H9 (cell line): ENCODE results near the gene SLC9A1. TPM values are rescaled to one million over a fixed set of nuclear protein-coding genes. Genes with fewer than 3 reads are reported as not detected.

ENCODE experiments used
- DNase-seq: peaks from one replicate; pipeline ENCODE4 v3.0.0-alpha.2; 2017
- H2AFZ ChIP-seq: one replicate; pipeline ENCODE4 v1.6.1; 2013; ENCODE audit warnings: mild to moderate bottlenecking, low read length, control low read depth, moderate library complexity
- H2AK5ac ChIP-seq: 2 replicates; pipeline ENCODE4 v1.6.1; 2013; ENCODE audit warnings: low read length, control low read depth, mixed read lengths; ENCODE audit not compliant: insufficient read length
- H2BK120ac ChIP-seq: one replicate; pipeline ENCODE4 v1.6.1; 2013; ENCODE audit warnings: low read depth, mild to moderate bottlenecking, low read length, control low read depth, inconsistent platforms; ENCODE audit not compliant: poor library complexity, severe bottlenecking
- H2BK12ac ChIP-seq: 2 replicates; pipeline ENCODE4 v1.6.1; 2013; ENCODE audit warnings: low read length, control low read depth, mixed read lengths, low read depth; ENCODE audit not compliant: insufficient read length
- H2BK15ac ChIP-seq: 2 replicates; pipeline ENCODE4 v1.6.1; 2013; ENCODE audit warnings: low read depth, low read length, control low read depth
- H2BK20ac ChIP-seq: one replicate; pipeline ENCODE4 v1.6.1; 2013; ENCODE audit warnings: low read depth, mild to moderate bottlenecking, low read length, control low read depth, inconsistent platforms; ENCODE audit not compliant: poor library complexity, severe bottlenecking
- H2BK5ac ChIP-seq: 2 replicates; pipeline ENCODE4 v1.6.1; 2013; ENCODE audit warnings: low read length, control low read depth, mixed read lengths; ENCODE audit not compliant: insufficient read length
- H3K14ac ChIP-seq: 2 replicates; pipeline ENCODE4 v1.6.1; 2013; ENCODE audit warnings: low read length, control low read depth; ENCODE audit not compliant: insufficient read depth
- H3K18ac ChIP-seq: 2 replicates; pipeline ENCODE4 v1.6.1; 2013; ENCODE audit warnings: low read depth, mild to moderate bottlenecking, mixed read lengths, low read length, control low read depth; ENCODE audit not compliant: insufficient read length
- H3K23ac ChIP-seq: 2 replicates; pipeline ENCODE4 v1.6.1; 2013; ENCODE audit warnings: low read length, control low read depth, mixed read lengths, low read depth; ENCODE audit not compliant: insufficient read length
- H3K23me2 ChIP-seq: 2 replicates; pipeline ENCODE4 v1.6.1; 2013; ENCODE audit warnings: low read depth, mild to moderate bottlenecking, mixed read lengths, low read length, control low read depth; ENCODE audit not compliant: insufficient read length, poor library complexity, severe bottlenecking
- H3K27ac ChIP-seq: 2 replicates; pipeline ENCODE4 v1.5.1; 2013; ENCODE audit warnings: low read length, control low read depth, mixed read lengths, low read depth; ENCODE audit not compliant: insufficient read length
- H3K27me3 ChIP-seq: 2 replicates; pipeline ENCODE4 v1.6.1; 2013; ENCODE audit warnings: low read length, control low read depth, inconsistent platforms; ENCODE audit not compliant: insufficient read depth
- H3K4ac ChIP-seq: 2 replicates; pipeline ENCODE4 v1.6.1; 2013; ENCODE audit warnings: low read depth, mild to moderate bottlenecking, control low read depth, inconsistent platforms, low read length, moderate library complexity
- H3K4me1 ChIP-seq: 2 replicates; pipeline ENCODE4 v1.6.1; 2013; ENCODE audit warnings: low read length, control low read depth, inconsistent platforms; ENCODE audit not compliant: insufficient read depth
- H3K4me2 ChIP-seq: 2 replicates; pipeline ENCODE4 v1.6.1; 2013; ENCODE audit warnings: low read length, control low read depth, mixed read lengths; ENCODE audit not compliant: insufficient read length, insufficient read depth
- H3K56ac ChIP-seq: 2 replicates; pipeline ENCODE4 v1.6.1; 2013; ENCODE audit warnings: low read depth, mild to moderate bottlenecking, mixed read lengths, low read length, control low read depth; ENCODE audit not compliant: insufficient read length
- H3K79me1 ChIP-seq: 2 replicates; pipeline ENCODE4 v1.6.1; 2013; ENCODE audit warnings: low read depth, mild to moderate bottlenecking, moderate library complexity, low read length, control low read depth, inconsistent platforms; ENCODE audit not compliant: insufficient read depth, poor library complexity, severe bottlenecking
- H3K79me2 ChIP-seq: 2 replicates; pipeline ENCODE4 v1.6.1; 2013; ENCODE audit warnings: low read length, control low read depth, inconsistent platforms; ENCODE audit not compliant: insufficient read depth
- H3K9ac ChIP-seq: 2 replicates; pipeline ENCODE4 v1.6.1; 2013; ENCODE audit warnings: low read length, control low read depth, mixed read lengths; ENCODE audit not compliant: insufficient read length; ENCODE audit errors: extremely low read depth
- H3K9me3 ChIP-seq: one replicate; pipeline ENCODE4 v1.6.1; 2013; ENCODE audit warnings: low read depth, low read length, inconsistent platforms; ENCODE audit not compliant: control insufficient read depth
- H3T11ph ChIP-seq: one replicate; pipeline ENCODE4 v1.6.1; 2013; ENCODE audit warnings: mild to moderate bottlenecking, low read length, control low read depth, inconsistent platforms
- H4K20me1 ChIP-seq: one replicate; pipeline ENCODE4 v1.6.1; 2013; ENCODE audit not compliant: control insufficient read depth, insufficient read length, insufficient read depth
- H4K5ac ChIP-seq: 2 replicates; pipeline ENCODE4 v1.6.1; 2013; ENCODE audit warnings: low read depth, mild to moderate bottlenecking, mixed read lengths, low read length, control low read depth; ENCODE audit not compliant: insufficient read length
- H4K8ac ChIP-seq: replicated peaks from 2 replicates; pipeline ENCODE4 v1.6.1; 2013; ENCODE audit warnings: low read length, control low read depth, mixed read lengths, low read depth; ENCODE audit not compliant: insufficient read length
- H4K91ac ChIP-seq: 2 replicates; pipeline ENCODE4 v1.6.1; 2013; ENCODE audit warnings: low read depth, mild to moderate bottlenecking, moderate library complexity, mixed read lengths, low read length, control low read depth; ENCODE audit not compliant: insufficient read length
- H3K27ac Mint-ChIP-seq, 3 experiments: 2 replicates in 2 of 3; 3 replicates in 1 of 3; pipeline ENCODE4 v1.8.0; 2020 to 2021; ENCODE audit warnings: mixed read lengths in 3 of 3, mild to moderate bottlenecking in 1 of 3, moderate library complexity in 1 of 3
- H3K27me3 Mint-ChIP-seq: 2 replicates; pipeline ENCODE4 v1.8.0; 2021; ENCODE audit warnings: low read depth, mild to moderate bottlenecking, moderate library complexity, mixed read lengths
- H3K36me3 Mint-ChIP-seq, 3 experiments: 2 replicates in 2 of 3; 3 replicates in 1 of 3; pipeline ENCODE4 v1.8.0; 2020 to 2021; ENCODE audit warnings: low read depth in 3 of 3, mixed read lengths in 3 of 3; ENCODE audit not compliant: insufficient read depth in 1 of 3
- H3K4me1 Mint-ChIP-seq, 2 experiments: 2 replicates each; pipeline ENCODE4 v1.8.0; 2020; ENCODE audit warnings: mixed read lengths in 2 of 2
- H3K4me3 Mint-ChIP-seq, 2 experiments: 2 replicates in 1 of 2; 3 replicates in 1 of 2; pipeline ENCODE4 v1.8.0; 2020 to 2021; ENCODE audit warnings: mild to moderate bottlenecking in 2 of 2, mixed read lengths in 2 of 2, moderate library complexity in 1 of 2
- H3K9me3 Mint-ChIP-seq, 2 experiments: 2 replicates in 1 of 2; 3 replicates in 1 of 2; pipeline ENCODE4 v1.8.0; 2020; ENCODE audit warnings: mild to moderate bottlenecking in 2 of 2, mixed read lengths in 2 of 2, moderate library complexity in 1 of 2
- CTCF ChIP-seq: fragments of 200-600 bp; sonication (generic); conservative IDR thresholded peaks from 3 replicates; pipeline ENCODE4 v1.8.0; 2021; ENCODE audit warnings: antibody characterized with exemption, mild to moderate bottlenecking
- WGBS: extraction: QIAGEN DNeasy Blood & Tissue Kit; methylation state at CpG from one replicate; pipeline ENCODE4 v1.1.7; 2013; ENCODE audit warnings: missing lambda C conversion rate, low lambda C conversion rate, mixed read lengths; ENCODE audit not compliant: insufficient read length; ENCODE audit errors: extremely low coverage; 5-methylcytosine and 5-hydroxymethylcytosine counted together
- long read RNA-seq: library from polyadenylated mRNA; unstranded; transcript quantifications from one replicate; pipeline ENCODE4 v2.0.0, GENCODE V29; 2020
- total RNA-seq: library from RNA; stranded (reverse); gene quantifications from 2 replicates; pipeline ENCODE4 v1.2.1, GENCODE V29; 2021

Gene SLC9A1
- total RNA-seq, result 20.8 and 21.3 TPM in 2 replicates
- long read RNA-seq, partial matches to known transcripts, result 2 of 3 reads
- long read RNA-seq, other reads (novel, unspliced or antisense), result 1 of 3 reads

GRCh38 chr1:27154991-27155781, at the start of gene SLC9A1:
SLC9A1 (minus strand) TSS chr1:27155125; CDS start chr1:27154334, 791 bp downstream.
- peaks cover 4% of the 10 kb centered on the region for H3K79me1 ChIP-seq
- H3K18ac ChIP-seq, result peak within 1 kb of the TSS; percentile 45
- H3T11ph ChIP-seq, result no peak within 1 kb of the TSS
- H2BK120ac ChIP-seq, result no peak within 1 kb of the TSS
- H2BK12ac ChIP-seq, result no peak within 1 kb of the TSS
- no peaks in the 10 kb centered on the region for H3K9me3 Mint-ChIP-seq
- H3K27me3 ChIP-seq, result no peaks in the 10 kb centered on the region
- H3K36me3 Mint-ChIP-seq, result peaks cover 0 to 4% (median 2%) of the 10 kb centered on the region in 3 experiments; a peak in 1 of 7 replicates
- H3K23me2 ChIP-seq, result peaks cover 11% of the 10 kb centered on the region
- H4K5ac ChIP-seq, result no peak within 1 kb of the TSS
- H3K27ac ChIP-seq, result no peak within 1 kb of the TSS
- peak within 1 kb of the TSS; percentile 96 for H3K4me2 ChIP-seq
- TF ChIP-seq CTCF, result peak; percentile 83
- H2BK15ac ChIP-seq, result no peak within 1 kb of the TSS
- H3K9ac ChIP-seq, result peak within 1 kb of the TSS; percentile 81
- H4K91ac ChIP-seq, result no peak within 1 kb of the TSS
- H2AFZ ChIP-seq, result peak within 1 kb of the TSS; percentile 43
- H3K4ac ChIP-seq, result no peak within 1 kb of the TSS
- H3K23ac ChIP-seq, result no peak within 1 kb of the TSS
- WGBS, result no CpG with 5 or more reads among the region's 40 CpGs
- no peaks in the 10 kb centered on the region for H3K4me1 ChIP-seq
- DNase-seq, result peak; percentile 94
- peak within 1 kb of the TSS; percentile 80 to 88 (median 85) for H3K27ac Mint-ChIP-seq
- H3K14ac ChIP-seq, result peak within 1 kb of the TSS; percentile 62
- H3K4me3 Mint-ChIP-seq, result peak within 1 kb of the TSS; percentile 76 to 95
- no peak within 1 kb of the TSS for H2BK20ac ChIP-seq
- H3K79me2 ChIP-seq, result no peaks in the 10 kb centered on the region
- no peaks in the 10 kb centered on the region for H4K20me1 ChIP-seq
- no peak within 1 kb of the TSS for H2AK5ac ChIP-seq
- no peak within 1 kb of the TSS for H4K8ac ChIP-seq
- H2BK5ac ChIP-seq, result no peak within 1 kb of the TSS
- H3K9me3 ChIP-seq, result no peaks in the 10 kb centered on the region
- H3K4me1 Mint-ChIP-seq, result peaks cover 28 to 29% of the 10 kb centered on the region in 2 experiments
- H3K56ac ChIP-seq, result no peak within 1 kb of the TSS
- no peaks in the 10 kb centered on the region; the same call in none of the 2 replicates for H3K27me3 Mint-ChIP-seq
